ENCODE measurements around the gene NPAS2. TPM values are rescaled to one million over a fixed set of nuclear protein-coding genes. Genes with fewer than 3 reads are reported as not detected.

The NPAS2 gene
- total and polyA plus RNA-seq, 2 of the 8 experiments (the other 6 are each of a cell fraction or from before 2014, with no cell fraction given) = 1.8 to 1.9 TPM

- TF ChIP-seq RBBP5 (IDR thresholded peaks at IDR 0.05; ENCODE audit: borderline replicate concordance, low read depth, low read length) (no peak), NRF1 (IDR thresholded peaks at IDR 0.05; ENCODE audit: low read depth, low read length) (no peak), HDAC6 (IDR thresholded peaks at IDR 0.05; ENCODE audit: low read depth, low read length) (no peak), NANOG (IDR thresholded peaks at IDR 0.05; ENCODE audit: insufficient read depth, low read depth, low read length, poor library complexity, severe bottlenecking) (no peak)
Observed at GRCh38 chr2:100855606-100856005, 35.7 kb downstream of the NPAS2 start (continued).

All from H1 (cell line).